OCI-LY7 (cell line): Measurements from ENCODE around the gene PDCD2. TPM values are rescaled to one million over a fixed set of nuclear protein-coding genes. Genes with fewer than 3 reads are reported as not detected.

Experiments used
- BruUV-seq: library from RNA; stranded (reverse); fragments of 400-500 nt; replicated peaks from 2 replicates; lab custom pipeline; 2021; lab: Mats Ljungman, UMichigan
- CTCF ChIA-PET: fragments of 300-600 bp; sonication (Branson Sonifier 250); formaldehyde crosslinking; loops from one replicate; lab custom pipeline; 2022; ENCODE audit warnings: antibody characterized with exemption; ENCODE audit not compliant: unreplicated experiment; lab: Charles Lee
- POLR2A ChIA-PET: fragments of 300-600 bp; sonication (Branson Sonifier 250); formaldehyde crosslinking; loops from one replicate; lab custom pipeline; 2022; ENCODE audit warnings: antibody characterized with exemption; lab: Charles Lee
- DNase-seq: peaks from one replicate; pipeline ENCODE4 v3.0.0-alpha.2; 2015; ENCODE audit warnings: low spot score
- H2AFZ ChIP-seq: fragments of 200-600 bp; sonication (generic), shearing (Covaris generic); 2 replicates; pipeline ENCODE4 v1.6.1; 2014; ENCODE audit warnings: mild to moderate bottlenecking, antibody characterized with exemption, low read length, moderate library complexity
- H3K27ac ChIP-seq: fragments of 200-600 bp; sonication (generic); 2 replicates; pipeline ENCODE4 v1.5.1; 2014; ENCODE audit warnings: mixed run types, low read depth, mild to moderate bottlenecking, moderate library complexity, low read length, inconsistent platforms; ENCODE audit not compliant: poor library complexity, severe bottlenecking
- H3K36me3 ChIP-seq: fragments of 200-600 bp; sonication (generic); 2 replicates; pipeline ENCODE4 v1.6.1; 2014; ENCODE audit warnings: mild to moderate bottlenecking, antibody characterized with exemption, low read length, moderate library complexity, mixed read lengths; ENCODE audit not compliant: insufficient read depth
- H3K4me1 ChIP-seq: fragments of 200-600 bp; sonication (generic); 2 replicates; pipeline ENCODE4 v1.5.1; 2014; ENCODE audit warnings: mild to moderate bottlenecking, low read length; ENCODE audit not compliant: insufficient read depth, poor library complexity, severe bottlenecking
- H3K4me2 ChIP-seq: fragments of 200-600 bp; sonication (generic); 2 replicates; pipeline ENCODE4 v1.6.1; 2014; ENCODE audit warnings: mild to moderate bottlenecking, low read length
- H3K4me3 ChIP-seq: fragments of 200-600 bp; sonication (generic); 2 replicates; pipeline ENCODE4 v1.5.1; 2014; ENCODE audit warnings: mild to moderate bottlenecking, low read depth, low read length; ENCODE audit not compliant: poor library complexity, severe bottlenecking
- H3K79me2 ChIP-seq: fragments of 200-600 bp; sonication (generic); 2 replicates; pipeline ENCODE4 v1.6.1; 2016; ENCODE audit warnings: low read depth, mild to moderate bottlenecking, low read length, moderate library complexity, mixed read lengths; ENCODE audit not compliant: insufficient read depth
- H3K9me2 ChIP-seq: fragments of 200-600 bp; sonication (generic); 2 replicates; pipeline ENCODE4 v1.6.1; 2016; ENCODE audit warnings: mild to moderate bottlenecking, low read length, mixed read lengths; ENCODE audit not compliant: insufficient read depth
- H3K9me3 ChIP-seq: fragments of 200-600 bp; sonication (generic); 2 replicates; pipeline ENCODE4 v1.6.1; 2014; ENCODE audit warnings: mild to moderate bottlenecking, mixed run types, low read length, mixed read lengths
- H4K20me1 ChIP-seq: fragments of 200-600 bp; sonication (generic); 2 replicates; pipeline ENCODE4 v1.6.1; 2014; ENCODE audit warnings: mild to moderate bottlenecking, antibody characterized with exemption, low read length, moderate library complexity, mixed read lengths; ENCODE audit not compliant: insufficient read depth
- CTCF ChIP-seq: fragments of 200-600 bp; sonication (generic); conservative IDR thresholded peaks from 2 replicates; pipeline ENCODE4 v1.5.1; 2014; ENCODE audit warnings: mild to moderate bottlenecking, antibody characterized with exemption, low read length, moderate library complexity, mixed read lengths
- EZH2phosphoT487 ChIP-seq: fragments of 200-600 bp; sonication (generic); IDR thresholded peaks from 2 replicates; pipeline ENCODE4 v1.6.1; 2018; ENCODE audit warnings: low read depth, borderline replicate concordance, mild to moderate bottlenecking, mixed run types, antibody characterized with exemption, low read length, moderate library complexity, mixed read lengths
- intact Hi-C: fragments of 100-400 bp; cut with micrococcal nuclease; formaldehyde crosslinking; loops from one replicate; pipeline ENCODE4 v1.10.0; 2022; ENCODE audit not compliant: unreplicated experiment
- total RNA-seq, 2 experiments: library from RNA; depleted of rRNA in 1 of 2; stranded (reverse); fragments of >200 nt in 1 of 2; shearing (Covaris generic) in 1 of 2; gene quantifications; 2 replicates each; pipeline ENCODE4 v1.2.3, GENCODE V29; 2014 to 2022

PDCD2 gene
- total RNA-seq, 2 experiments from 2014 or later = 92.8 to 115 TPM

- peak overlapping the region; percentile 99 for H3K4me3 ChIP-seq
- no TSS peak for BruUV-seq
- no peaks in the 10 kb centered on the region for H3K9me2 ChIP-seq
- H4K20me1 ChIP-seq = peaks cover 13% of the 10 kb centered on the region; the same call in 1 of the 2 replicates
- peak; percentile 51 for DNase-seq
- ChIA-PET POLR2A (interaction anchor here (0.6 to 1.7 kb wide), 7 partner anchors 9 to 831 kb away, joined by 4 to 22 read pairs (median 7); partner anchors contain the start of gene TBP), CTCF (interaction anchor here (0.5 to 0.6 kb wide), 2 partner anchors 750 to 832 kb away, joined by 3 to 9 read pairs; no protein-coding TSS in a partner anchor)
- TF ChIP-seq EZH2phosphoT487 (no peak), CTCF (peak; percentile 75)
- H3K4me2 ChIP-seq = peak overlapping the region; percentile 93
- peaks cover 22% of the 10 kb centered on the region for H3K4me1 ChIP-seq
- H3K36me3 ChIP-seq = peaks cover 48% of the 10 kb centered on the region
- H3K9me3 ChIP-seq = no peaks in the 10 kb centered on the region
- peaks cover 39% of the 10 kb centered on the region for H3K79me2 ChIP-seq
- peak overlapping the region; percentile 87 for H3K27ac ChIP-seq
- intact Hi-C loops = loop anchor here (1.0 kb wide), 1 partner anchor 29 kb away; the partner anchor contains the start of gene TBP
- peak overlapping the region; percentile 71 for H2AFZ ChIP-seq
Measured at GRCh38 chr6:170583756-170584180, 669 bp downstream of the PDCD2 start.

- no peak for DNase-seq
- POLR2A ChIA-PET = no interaction called here
- Histone ChIP-seq H2AFZ (no peak overlapping the region), H3K9me2 (no peaks in the 10 kb centered on the region), H3K36me3 (peaks cover 96% of the 10 kb centered on the region), H3K79me2 (peaks cover 30% of the 10 kb centered on the region), H3K9me3 (no peaks in the 10 kb centered on the region), H3K4me1 (peaks cover 14% of the 10 kb centered on the region), H4K20me1 (peaks cover 13% of the 10 kb centered on the region; the same call in 1 of the 2 replicates), H3K4me2 (no peak overlapping the region), H3K4me3 (no peak overlapping the region), H3K27ac (no peak overlapping the region)
- no peak for TF ChIP-seq CTCF
- TF ChIP-seq EZH2phosphoT487 = no peak
- CTCF ChIA-PET = no interaction called here
- intact Hi-C loops = no loop called here
- no TSS peak for BruUV-seq
Measured at GRCh38 chr6:170578909-170579308, 5.5 kb downstream of the PDCD2 start.

- no peak for DNase-seq
- Histone ChIP-seq H4K20me1 (no peaks in the 10 kb centered on the region), H3K4me3 (no peak overlapping the region), H3K4me2 (no peak overlapping the region), H3K27ac (no peak overlapping the region), H3K79me2 (peaks cover 4% of the 10 kb centered on the region; the same call in 1 of the 2 replicates), H2AFZ (no peak overlapping the region), H3K36me3 (peaks cover 100% of the 10 kb centered on the region), H3K9me3 (no peaks in the 10 kb centered on the region), H3K4me1 (no peaks in the 10 kb centered on the region), H3K9me2 (no peaks in the 10 kb centered on the region)
- ChIA-PET POLR2A (interaction anchor here (1.3 to 3.0 kb wide), 3 partner anchors 9 to 16 kb away, joined by 4 to 22 read pairs (median 9); partner anchors contain the start of gene PDCD2), CTCF (no interaction called here)
- TF ChIP-seq CTCF (peak; percentile 59), EZH2phosphoT487 (no peak)
- intact Hi-C loops = no loop called here
- no TSS peak for BruUV-seq
Measured at GRCh38 chr6:170575250-170575649, 9.2 kb downstream of the PDCD2 start.
